Subcutaneous abdominal adipose tissue (tissue), 5 donors: ENCODE measurements around the gene TAS1R3.
A peak's percentile ranks its signal among the peaks of the same experiment; 100 is the strongest.

Experiments
- H3K27ac ChIP-seq: one replicate; pipeline ENCODE4 v1.7.0; 2013; ENCODE audit warnings: low read depth, mild to moderate bottlenecking, inconsistent platforms, low read length, moderate library complexity
- H3K27me3 ChIP-seq, 5 donors: one replicate each; pipeline ENCODE4 v1.7.0; 2013; ENCODE audit warnings: low read length in 5 of 5, inconsistent platforms in 1 of 5; ENCODE audit not compliant: control insufficient read depth in 5 of 5, insufficient read depth in 4 of 5
- H3K36me3 ChIP-seq, 5 donors: one replicate each; pipeline ENCODE4 v1.7.0; 2013; ENCODE audit warnings: low read length in 5 of 5; ENCODE audit not compliant: control insufficient read depth in 5 of 5, insufficient read depth in 5 of 5
- H3K4me1 ChIP-seq, 5 donors: one replicate each; pipeline ENCODE4 v1.7.0; 2013; ENCODE audit warnings: low read length in 5 of 5, mild to moderate bottlenecking in 3 of 5, moderate library complexity in 1 of 5; ENCODE audit not compliant: control insufficient read depth in 5 of 5, insufficient read depth in 5 of 5
- H3K4me3 ChIP-seq, 5 donors: one replicate each; pipeline ENCODE4 v1.7.0; 2013; ENCODE audit warnings: low read length in 5 of 5, low read depth in 1 of 5
- H3K9ac ChIP-seq, 5 donors: one replicate each; pipeline ENCODE4 v1.7.0; 2013; ENCODE audit warnings: low read length in 5 of 5, mild to moderate bottlenecking in 4 of 5, moderate library complexity in 3 of 5
- H3K9me3 ChIP-seq, 5 donors: one replicate each; pipeline ENCODE4 v1.7.0; 2013; ENCODE audit warnings: low read length in 5 of 5; ENCODE audit not compliant: control insufficient read depth in 5 of 5
- donor health status: healthy.
- donor health status: healthy.
- donor health status: healthy.
- donor health status: healthy.
- donor health status: healthy.

TAS1R3 gene

DNA sequence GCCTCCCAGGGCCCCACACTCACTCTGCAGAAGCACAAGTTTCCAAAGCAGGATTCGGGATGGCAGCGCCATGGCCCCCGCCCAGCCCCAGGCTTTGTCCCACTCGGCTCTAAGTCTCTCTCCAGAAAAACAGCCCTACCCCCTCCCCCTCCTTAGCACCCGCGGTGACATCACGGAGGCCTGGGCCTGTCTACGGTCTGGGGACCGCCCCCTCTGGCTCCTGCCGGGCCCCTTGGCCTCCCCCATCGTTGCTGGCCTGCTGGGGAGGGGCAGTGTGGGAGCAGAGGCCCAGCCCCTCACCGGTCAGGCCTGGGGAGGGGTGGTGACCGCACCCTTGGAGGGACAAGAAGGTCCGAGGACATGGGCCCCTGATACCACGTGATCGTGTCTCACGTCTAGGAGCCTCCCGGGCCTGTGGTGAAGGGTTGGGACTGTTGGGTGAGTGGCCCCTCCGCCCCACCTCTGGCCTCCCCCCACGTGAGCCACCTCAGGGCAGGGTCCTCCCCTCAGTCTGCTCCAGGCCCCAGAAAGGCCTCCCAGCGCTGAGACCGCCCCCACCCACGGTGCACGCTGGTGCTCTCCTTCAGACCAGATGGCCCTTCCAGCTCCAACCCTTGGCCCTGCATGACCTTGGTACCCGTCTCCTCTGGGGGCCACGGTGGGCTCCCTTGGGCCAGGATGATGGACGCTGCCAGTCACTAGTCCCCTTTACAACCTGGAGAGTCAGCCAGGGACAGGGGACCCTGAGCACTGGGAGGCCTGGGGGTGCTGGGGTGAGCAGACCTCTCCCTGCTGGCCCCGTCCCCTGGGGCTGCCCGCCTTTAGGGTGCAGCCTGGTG is 27.6 kb downstream of the TAS1R3 start, which contains the start of gene MXRA8:
MXRA8 (minus strand) TSS at position 123 of the 839 bp plus-strand sequence; CDS start at position 72, 51 bp downstream.
- peaks cover 3 to 72% (median 69%) of the 10 kb centered on the region in 5 donors for H3K4me1 ChIP-seq
- peaks cover 0 to 9% (median 7%) of the 10 kb centered on the region in 5 donors for H3K36me3 ChIP-seq
- peak within 1 kb of the TSS; percentile 48 to 84 (median 74) for H3K9ac ChIP-seq
- peaks cover 0 to 12% (median 0%) of the 10 kb centered on the region in 5 donors for H3K27me3 ChIP-seq
- H3K27ac ChIP-seq: peak within 1 kb of the TSS; percentile 84
- H3K4me3 ChIP-seq: peak within 1 kb of the TSS; percentile 56 to 84 (median 75)
- no peaks in the 10 kb centered on the region for H3K9me3 ChIP-seq

DNA sequence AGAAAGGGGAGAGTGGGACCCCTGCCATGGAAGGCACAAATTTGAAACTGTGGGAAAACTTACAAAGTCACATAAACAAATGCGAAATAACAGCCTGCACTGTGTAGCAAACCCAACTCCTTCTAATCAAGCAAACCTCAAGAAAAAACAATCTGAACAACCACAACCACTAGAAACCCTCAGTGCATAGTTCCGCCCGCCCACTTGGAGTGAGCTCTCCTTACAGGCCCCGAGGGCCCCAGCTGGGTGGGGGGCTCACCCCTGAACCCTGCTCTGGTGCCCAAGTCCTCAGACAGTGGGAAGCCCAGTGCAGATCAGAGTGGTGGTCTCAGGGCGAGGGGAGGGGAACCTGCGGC is 28.2 kb downstream of the TAS1R3 start:
- Histone ChIP-seq H3K9ac (peak overlapping the region in 3 of 5 donors; percentile 16 to 84 (median 74)), H3K27ac (peak overlapping the region; percentile 84), H3K4me1 (peaks cover 3 to 66% (median 64%) of the 10 kb centered on the region in 5 donors), H3K9me3 (no peaks in the 10 kb centered on the region), H3K4me3 (peak overlapping the region in 4 of 5 donors; percentile 6 to 75 (median 32)), H3K27me3 (peaks cover 0 to 6% (median 0%) of the 10 kb centered on the region in 5 donors), H3K36me3 (peaks cover 0 to 5% (median 2%) of the 10 kb centered on the region in 5 donors)

DNA sequence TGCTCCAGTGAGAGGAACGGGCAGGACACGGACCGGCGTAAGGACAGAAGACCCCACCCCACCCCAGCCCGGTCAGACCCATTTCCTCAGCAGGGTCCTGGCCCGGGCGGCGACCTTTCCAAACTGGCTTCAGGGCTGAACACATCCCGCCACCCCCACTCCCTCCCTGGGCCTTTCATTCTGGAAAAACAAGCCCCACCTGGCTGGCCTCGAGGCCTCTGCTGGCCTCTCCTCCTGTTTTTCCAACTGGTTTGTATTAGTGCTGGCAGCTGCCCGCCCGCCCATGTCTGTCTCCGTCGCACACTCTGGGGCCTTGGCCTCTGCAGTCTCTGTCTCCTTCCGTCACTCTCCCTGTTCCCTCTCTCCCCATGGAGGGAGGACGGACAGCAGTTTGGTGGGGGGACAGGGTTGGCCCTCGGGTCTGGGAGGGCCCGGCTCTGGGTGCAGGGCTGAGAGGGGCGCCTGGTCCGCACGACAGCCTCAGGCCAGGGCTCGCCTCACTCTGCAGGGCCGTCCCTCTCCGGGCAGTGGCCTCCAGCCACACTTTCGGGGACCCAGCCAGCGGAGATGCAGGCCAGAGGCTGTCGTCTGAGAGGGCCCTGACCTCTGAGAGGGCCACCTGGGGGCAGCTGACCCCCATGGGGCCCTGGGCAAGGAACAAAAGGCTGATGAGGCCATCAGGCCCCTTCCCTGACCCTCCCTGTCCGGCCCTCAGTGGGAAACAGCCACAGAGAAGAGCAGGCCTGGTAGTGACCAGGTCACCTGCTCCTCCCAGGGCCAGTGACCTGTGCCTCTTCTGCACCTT is 28.8 kb downstream of the TAS1R3 start:
- Histone ChIP-seq H3K4me1 (peaks cover 3 to 61% (median 58%) of the 10 kb centered on the region in 5 donors), H3K27ac (peak overlapping the region; percentile 84), H3K9ac (peak overlapping the region in 2 of 5 donors; percentile 6 to 16), H3K4me3 (peak overlapping the region in 3 of 5 donors; percentile 6 to 42 (median 8)), H3K9me3 (no peaks in the 10 kb centered on the region), H3K36me3 (peaks cover 0 to under 1% (median 0%) of the 10 kb centered on the region in 5 donors), H3K27me3 (peaks cover 0 to 5% (median 0%) of the 10 kb centered on the region in 5 donors)

DNA sequence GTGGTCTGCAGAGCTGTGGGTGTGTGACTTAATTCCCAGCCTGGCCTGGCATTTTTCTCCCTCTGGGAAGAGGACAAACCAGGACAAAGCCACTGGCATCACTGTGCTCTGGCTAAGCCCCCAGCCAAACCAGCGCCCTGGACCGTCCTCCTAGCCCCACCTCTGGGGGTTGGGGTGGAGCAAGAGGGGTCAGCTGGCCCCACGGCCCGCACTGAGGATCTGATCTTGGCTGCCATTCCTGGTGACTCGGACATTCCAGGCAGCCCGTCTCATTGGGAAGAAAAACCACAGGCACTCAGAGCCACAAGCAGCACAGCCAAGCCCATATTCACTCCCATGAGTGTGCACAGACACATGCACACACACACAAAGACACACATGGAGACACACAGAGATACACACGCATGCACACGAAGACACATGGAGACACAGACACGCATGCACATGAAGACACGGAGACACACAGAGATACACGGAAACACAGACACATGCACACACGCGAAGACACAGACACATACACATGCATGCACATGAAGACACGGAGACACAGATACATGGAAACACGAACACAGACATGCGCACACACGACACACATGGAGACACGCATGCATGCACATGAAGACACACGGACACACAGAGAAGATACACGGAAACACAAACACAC is 29.6 kb downstream of the TAS1R3 start:
- Histone ChIP-seq H3K27me3 (peaks cover 0 to 5% (median 0%) of the 10 kb centered on the region in 5 donors), H3K9ac (no peak overlapping the region), H3K36me3 (no peaks in the 10 kb centered on the region), H3K4me3 (peak overlapping the region in 4 of 5 donors; percentile 0 to 42 (median 22)), H3K9me3 (no peaks in the 10 kb centered on the region), H3K4me1 (peaks cover 3 to 58% (median 57%) of the 10 kb centered on the region in 5 donors), H3K27ac (peak overlapping the region; percentile 84)

DNA sequence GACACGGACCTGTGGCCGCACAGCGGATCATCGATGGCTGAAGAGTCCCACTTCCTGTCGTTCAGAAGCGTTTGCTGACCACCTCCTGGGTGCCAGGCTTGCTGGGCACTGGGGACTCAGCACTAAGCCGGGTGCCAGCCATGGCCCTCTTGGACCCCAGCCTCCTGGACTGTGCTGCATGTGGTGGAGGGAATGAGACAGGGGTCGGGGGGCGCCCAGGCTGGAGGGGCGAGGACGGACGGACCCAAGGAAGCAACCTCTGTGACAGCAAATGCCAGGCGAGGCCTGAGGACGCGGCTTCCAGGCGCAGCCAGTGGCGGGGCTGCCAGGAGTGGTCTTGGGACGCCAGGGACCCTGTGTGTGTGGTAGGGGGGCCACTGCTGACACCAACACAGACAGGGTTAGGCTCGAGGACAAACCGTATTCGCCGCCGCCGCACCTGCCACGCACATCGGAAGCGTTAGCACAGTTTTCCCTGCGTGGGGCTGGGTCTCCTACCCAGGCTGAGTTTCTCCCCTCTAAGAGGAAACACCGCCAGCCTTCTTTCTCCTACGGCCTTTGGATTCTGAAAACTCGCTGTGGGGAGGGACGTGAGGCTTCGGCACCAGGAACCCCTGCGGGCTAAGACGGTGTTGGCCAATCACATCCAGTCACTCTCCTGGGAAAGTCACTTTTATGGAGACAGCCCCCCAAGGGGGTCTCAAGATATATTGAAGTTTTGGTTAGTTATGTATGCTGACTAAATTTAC is 30.3 kb downstream of the TAS1R3 start:
- Histone ChIP-seq H3K4me3 (peak overlapping the region; percentile 5 to 42 (median 30)), H3K9me3 (no peaks in the 10 kb centered on the region), H3K9ac (peak overlapping the region in 3 of 5 donors; percentile 4 to 56 (median 48)), H3K36me3 (no peaks in the 10 kb centered on the region), H3K4me1 (peaks cover 3 to 57% (median 53%) of the 10 kb centered on the region in 5 donors), H3K27ac (peak overlapping the region; percentile 64), H3K27me3 (peaks cover 0 to 5% (median 0%) of the 10 kb centered on the region in 5 donors)

DNA sequence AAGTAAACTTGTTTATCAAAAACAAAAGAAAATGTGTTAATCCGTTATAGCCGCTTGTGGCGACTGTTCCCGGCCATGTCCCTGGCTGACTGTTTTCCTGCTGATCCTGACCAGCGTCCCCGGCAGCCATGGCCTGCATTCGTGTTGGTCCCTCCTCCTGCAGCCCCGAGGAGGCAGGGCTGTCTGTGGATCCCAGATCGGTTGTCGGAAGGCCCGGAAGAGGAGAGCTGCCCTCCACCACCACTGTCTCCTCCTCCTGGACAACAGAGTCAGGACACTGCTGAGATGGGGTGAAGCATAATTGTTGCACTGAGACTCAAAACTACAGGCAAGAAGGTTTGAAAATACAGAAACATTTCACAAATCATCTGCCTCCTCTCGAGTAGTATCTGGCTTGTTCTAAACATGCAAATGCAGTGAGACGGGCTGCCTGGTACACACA is 30.9 kb downstream of the TAS1R3 start:
- Histone ChIP-seq H3K4me3 (peak overlapping the region in 4 of 5 donors; percentile 5 to 42 (median 19)), H3K36me3 (no peaks in the 10 kb centered on the region), H3K9me3 (peaks cover 0 to 6% (median 0%) of the 10 kb centered on the region in 5 donors), H3K27ac (peak overlapping the region; percentile 64), H3K9ac (peak overlapping the region in 2 of 5 donors; percentile 48 to 56), H3K27me3 (peaks cover 0 to 5% (median 0%) of the 10 kb centered on the region in 5 donors), H3K4me1 (peaks cover 3 to 52% (median 48%) of the 10 kb centered on the region in 5 donors)

DNA sequence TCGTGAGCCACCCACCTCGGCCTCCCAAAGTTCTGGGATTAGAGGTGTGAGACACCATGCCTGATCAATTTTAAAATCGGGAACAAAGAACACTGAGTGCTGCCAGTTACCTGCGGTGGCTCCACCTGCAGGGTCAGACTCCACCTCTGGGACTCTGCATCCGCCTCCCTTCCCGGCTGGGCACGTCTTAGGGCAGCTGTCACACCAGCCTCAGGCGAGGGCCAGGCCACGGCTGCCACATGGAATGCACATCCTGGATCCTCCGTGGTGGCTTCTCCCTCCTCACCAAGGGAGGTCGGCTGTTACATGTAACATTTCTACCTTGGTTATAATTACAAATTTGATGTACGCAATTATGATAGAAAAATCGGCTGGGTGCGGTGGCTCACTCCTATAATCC is 33.2 kb downstream of the TAS1R3 start:
- H3K4me1 ChIP-seq: peaks cover 3 to 32% (median 30%) of the 10 kb centered on the region in 5 donors
- H3K36me3 ChIP-seq: no peaks in the 10 kb centered on the region
- peaks cover 0 to 10% (median 0%) of the 10 kb centered on the region in 5 donors for H3K9me3 ChIP-seq
- H3K9ac ChIP-seq: no peak overlapping the region
- no peak overlapping the region for H3K27ac ChIP-seq
- H3K27me3 ChIP-seq: no peaks in the 10 kb centered on the region
- H3K4me3 ChIP-seq: no peak overlapping the region

DNA sequence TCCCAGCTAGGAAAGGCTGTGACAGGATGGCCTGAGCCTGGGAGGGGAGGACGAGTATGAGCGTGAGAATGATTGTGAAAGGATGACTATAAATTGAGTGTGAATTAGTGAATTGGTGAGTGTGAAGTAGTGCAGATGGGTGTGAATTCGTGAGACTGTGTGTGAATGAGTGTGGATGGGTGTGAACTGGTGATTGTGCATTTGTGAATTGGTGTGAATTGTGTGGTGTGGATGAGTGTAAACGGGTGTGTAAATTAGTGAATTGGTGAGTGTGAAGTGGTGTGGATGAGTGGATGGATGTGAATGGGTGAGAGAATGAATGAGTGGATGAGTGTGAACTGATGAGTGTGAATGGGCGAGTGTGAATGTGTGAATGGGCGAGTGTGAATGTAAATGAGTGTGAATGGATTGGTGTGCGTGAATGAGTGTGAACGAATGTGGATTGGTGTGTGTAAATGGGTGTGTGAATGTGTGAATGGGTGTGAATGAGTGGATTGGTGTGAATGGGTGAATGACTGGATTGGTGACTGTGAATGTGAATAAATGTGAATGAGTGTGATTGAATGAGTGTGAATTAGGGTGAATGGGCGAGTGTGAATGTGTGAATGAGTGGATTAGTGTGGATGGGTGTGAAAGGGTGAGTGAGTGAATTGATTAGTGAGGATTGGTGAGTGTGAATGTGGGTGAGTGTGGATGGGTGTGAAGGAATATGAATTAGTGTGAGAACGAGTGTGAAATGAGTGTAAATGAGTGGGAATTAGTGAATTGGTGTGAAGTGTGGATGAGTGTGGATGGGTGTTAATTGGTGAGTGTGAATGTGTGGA is 35.0 kb downstream of the TAS1R3 start:
- no peaks in the 10 kb centered on the region for H3K36me3 ChIP-seq
- H3K9me3 ChIP-seq: peaks cover 0 to 10% (median 0%) of the 10 kb centered on the region in 5 donors
- H3K4me1 ChIP-seq: peaks cover 0 to 13% (median 12%) of the 10 kb centered on the region in 5 donors
- no peak overlapping the region for H3K27ac ChIP-seq
- H3K4me3 ChIP-seq: no peak overlapping the region
- H3K9ac ChIP-seq: no peak overlapping the region
- H3K27me3 ChIP-seq: no peaks in the 10 kb centered on the region
